Lung (tissue), 12 donors: ENCODE measurements around the gene EPHB1. TPM values are rescaled to one million over a fixed set of nuclear protein-coding genes. Genes with fewer than 3 reads are reported as not detected.
A peak's percentile ranks its signal among the peaks of the same experiment; 100 is the strongest.

ENCODE experiments used
- ATAC-seq: fragments of 200-7000 bp; cut with Tn5 transposase; one replicate; pipeline ENCODE4 v1.9.1; 2020; ENCODE audit warnings: moderate number of reproducible peaks; ENCODE audit not compliant: insufficient read depth, low FRiP score
- DNase-seq, 3 donors: peaks; one replicate each; pipeline ENCODE4 v3.0.0-alpha.2; 2013 to 2017
- H3K27ac ChIP-seq, 2 donors: one replicate each; pipeline ENCODE4 v1.5.1; 2013; ENCODE audit warnings: mild to moderate bottlenecking in 2 of 2, moderate library complexity in 2 of 2, control low read depth in 1 of 2, inconsistent platforms in 1 of 2, low read depth in 1 of 2, low read length in 1 of 2
- H3K27me3 ChIP-seq, 3 donors: one replicate each; pipeline ENCODE4 v1.5.1; 2013; ENCODE audit warnings: low read length in 2 of 3; ENCODE audit not compliant: control insufficient read depth in 3 of 3, insufficient read depth in 3 of 3
- H3K36me3 ChIP-seq, 4 donors: one replicate each; pipeline ENCODE4 v1.5.1; 2013; ENCODE audit warnings: low read length in 4 of 4, mild to moderate bottlenecking in 1 of 4, moderate library complexity in 1 of 4; ENCODE audit not compliant: control insufficient read depth in 4 of 4, insufficient read depth in 4 of 4
- H3K4me1 ChIP-seq, 5 donors: one replicate each; pipeline ENCODE4 v1.5.1; 2013; ENCODE audit warnings: low read length in 5 of 5, mild to moderate bottlenecking in 2 of 5, moderate library complexity in 1 of 5; ENCODE audit not compliant: control insufficient read depth in 5 of 5, insufficient read depth in 5 of 5
- H3K4me3 ChIP-seq: one replicate; pipeline ENCODE4 v1.5.1; 2013; ENCODE audit warnings: mild to moderate bottlenecking, control low read depth, moderate library complexity
- H3K9ac ChIP-seq, 2 donors: one replicate each; pipeline ENCODE4 v1.5.1; 2013; ENCODE audit warnings: low read length in 2 of 2, control low read depth in 1 of 2; ENCODE audit not compliant: insufficient read depth in 1 of 2
- H3K9me3 ChIP-seq, 4 donors: one replicate each; pipeline ENCODE4 v1.5.1; 2013; ENCODE audit warnings: low read length in 3 of 4, mild to moderate bottlenecking in 1 of 4, moderate library complexity in 1 of 4; ENCODE audit not compliant: control insufficient read depth in 4 of 4, insufficient read depth in 3 of 4
- WGBS, 2 donors: extraction: QIAGEN DNeasy Blood & Tissue Kit; methylation state at CpG; one replicate each; pipeline ENCODE4 v1.1.7; 2013; 5-methylcytosine and 5-hydroxymethylcytosine counted together
- polyA plus RNA-seq, 2 donors: library from polyadenylated mRNA; stranded (reverse); fragments of 200-250 nt; gene quantifications; one replicate each; pipeline ENCODE4 v1.2.1, GENCODE V29; 2013
- total RNA-seq, 2 donors: library from RNA; depleted of rRNA in 1 of 2; stranded (reverse); fragments of >200 nt in 1 of 2; gene quantifications; one replicate each; pipeline ENCODE4 v1.2.1, GENCODE V29; 2014 to 2021
- TF ChIP-seq, protein P1 (sequence below): IDR thresholded peaks from 2 replicates; pipeline ENCODE4 v1.5.1; 2012; ENCODE audit warnings: mild to moderate bottlenecking; ENCODE audit errors: control extremely low read depth, extremely low read depth
- donor health status: control.
- donor health status: control.
- donor health status: Bipolar disorder and iron deficiency.
- donor health status: healthy.
- donor health status: DM: yes; HTN: yes; CAD: no.

Gene EPHB1
- total and polyA plus RNA-seq, 4 donors = 0.30 to 6.3 (median 2.1) TPM

DNA sequence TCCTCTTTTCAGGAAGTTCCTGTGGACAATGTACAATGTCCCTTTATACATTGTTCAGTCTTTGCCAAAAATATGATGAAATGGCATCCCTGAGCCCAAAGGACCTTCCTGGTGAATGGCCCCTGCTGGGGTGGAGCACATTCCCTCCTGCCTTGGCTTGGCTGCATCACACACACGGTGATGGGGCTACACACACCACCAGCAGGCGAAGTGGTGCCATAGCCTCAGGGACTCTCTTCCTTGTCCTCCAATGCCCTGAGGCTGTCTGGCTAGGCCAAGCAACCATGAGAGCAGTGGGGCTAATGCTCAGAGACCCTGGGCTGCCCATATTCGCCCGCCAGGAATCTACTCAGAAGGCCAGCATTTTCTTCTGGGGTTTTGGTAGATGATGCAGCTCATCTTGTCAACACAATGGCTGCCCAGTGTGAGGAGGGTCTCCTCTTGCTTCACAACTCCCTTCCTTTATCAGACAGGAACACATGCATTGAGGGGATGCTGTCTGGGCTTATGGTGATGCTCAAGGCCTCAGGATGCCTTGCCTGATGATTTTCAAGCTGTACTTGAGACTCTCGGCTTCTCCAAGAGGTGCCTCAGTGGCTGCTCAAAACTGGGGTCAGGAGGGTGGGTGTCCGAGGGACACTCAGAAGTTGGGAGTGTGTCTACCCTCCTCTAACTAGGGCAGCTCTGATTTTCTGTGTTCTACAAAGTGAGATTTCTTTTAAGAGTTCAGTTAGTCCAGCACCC is 40.9 kb upstream of the EPHB1 start:
- TF ChIP-seq, protein P1, sequence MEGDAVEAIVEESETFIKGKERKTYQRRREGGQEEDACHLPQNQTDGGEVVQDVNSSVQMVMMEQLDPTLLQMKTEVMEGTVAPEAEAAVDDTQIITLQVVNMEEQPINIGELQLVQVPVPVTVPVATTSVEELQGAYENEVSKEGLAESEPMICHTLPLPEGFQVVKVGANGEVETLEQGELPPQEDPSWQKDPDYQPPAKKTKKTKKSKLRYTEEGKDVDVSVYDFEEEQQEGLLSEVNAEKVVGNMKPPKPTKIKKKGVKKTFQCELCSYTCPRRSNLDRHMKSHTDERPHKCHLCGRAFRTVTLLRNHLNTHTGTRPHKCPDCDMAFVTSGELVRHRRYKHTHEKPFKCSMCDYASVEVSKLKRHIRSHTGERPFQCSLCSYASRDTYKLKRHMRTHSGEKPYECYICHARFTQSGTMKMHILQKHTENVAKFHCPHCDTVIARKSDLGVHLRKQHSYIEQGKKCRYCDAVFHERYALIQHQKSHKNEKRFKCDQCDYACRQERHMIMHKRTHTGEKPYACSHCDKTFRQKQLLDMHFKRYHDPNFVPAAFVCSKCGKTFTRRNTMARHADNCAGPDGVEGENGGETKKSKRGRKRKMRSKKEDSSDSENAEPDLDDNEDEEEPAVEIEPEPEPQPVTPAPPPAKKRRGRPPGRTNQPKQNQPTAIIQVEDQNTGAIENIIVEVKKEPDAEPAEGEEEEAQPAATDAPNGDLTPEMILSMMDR = no peak
- no peaks in the 10 kb centered on the region for H3K9me3 ChIP-seq
- 66 to 70% methylated on average over 6 of the region's 6 CpGs for WGBS, 2 donors
- H3K9ac ChIP-seq = no peak overlapping the region
- ATAC-seq (no peak), DNase-seq (no peak)
- H3K36me3 ChIP-seq = no peaks in the 10 kb centered on the region
- no peaks in the 10 kb centered on the region for H3K4me1 ChIP-seq
- no peak overlapping the region for H3K27ac ChIP-seq
- H3K27me3 ChIP-seq = no peaks in the 10 kb centered on the region
- H3K4me3 ChIP-seq = no peak overlapping the region

DNA sequence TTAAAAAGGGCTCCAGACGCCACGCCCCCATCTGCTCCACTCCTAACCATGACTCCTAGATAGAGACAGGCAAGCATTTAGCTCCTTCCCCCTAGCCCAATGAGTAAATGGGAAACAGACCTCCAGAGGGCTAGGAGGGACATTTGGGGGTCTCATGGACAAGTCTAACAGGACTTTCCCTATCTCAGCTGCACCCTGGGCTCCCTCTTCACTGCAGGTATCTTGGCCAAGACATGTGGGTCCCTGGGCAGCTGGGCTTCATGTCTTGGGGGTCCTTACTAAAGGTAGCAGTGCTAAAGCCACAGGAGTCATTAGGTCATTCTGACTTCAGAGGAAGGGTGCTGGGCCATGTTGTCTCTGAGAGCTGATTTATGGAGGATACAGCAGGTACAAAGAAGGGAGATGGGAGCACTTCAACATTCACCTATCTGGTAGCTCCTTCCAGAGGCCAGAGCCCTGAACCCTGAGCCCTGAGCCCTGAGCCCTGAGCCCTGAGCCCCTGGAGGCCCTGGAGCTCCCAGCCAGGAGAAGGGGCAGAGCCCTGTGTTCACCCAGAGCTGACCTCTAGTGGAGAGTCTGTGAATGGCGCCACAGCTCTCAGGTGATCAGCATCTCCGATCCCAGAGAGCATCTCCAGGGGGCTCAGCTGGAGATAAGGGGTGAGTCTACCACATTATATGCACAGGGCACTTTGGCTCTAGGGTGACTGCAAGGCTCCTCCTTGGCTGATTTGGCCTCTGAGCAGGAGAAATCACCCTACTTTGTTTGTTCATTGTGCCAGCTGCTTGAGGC is 40.1 kb upstream of the EPHB1 start:
- Histone ChIP-seq H3K36me3 (no peaks in the 10 kb centered on the region), H3K9me3 (no peaks in the 10 kb centered on the region), H3K4me3 (no peak overlapping the region), H3K4me1 (no peaks in the 10 kb centered on the region), H3K27me3 (no peaks in the 10 kb centered on the region), H3K27ac (no peak overlapping the region), H3K9ac (no peak overlapping the region)
- TF ChIP-seq, protein P1 = no peak
- ATAC-seq (no peak), DNase-seq (peak in 1 of 3 donors; percentile 33)
- 45 to 50% methylated on average over 4 of the region's 4 CpGs for WGBS, 2 donors

DNA sequence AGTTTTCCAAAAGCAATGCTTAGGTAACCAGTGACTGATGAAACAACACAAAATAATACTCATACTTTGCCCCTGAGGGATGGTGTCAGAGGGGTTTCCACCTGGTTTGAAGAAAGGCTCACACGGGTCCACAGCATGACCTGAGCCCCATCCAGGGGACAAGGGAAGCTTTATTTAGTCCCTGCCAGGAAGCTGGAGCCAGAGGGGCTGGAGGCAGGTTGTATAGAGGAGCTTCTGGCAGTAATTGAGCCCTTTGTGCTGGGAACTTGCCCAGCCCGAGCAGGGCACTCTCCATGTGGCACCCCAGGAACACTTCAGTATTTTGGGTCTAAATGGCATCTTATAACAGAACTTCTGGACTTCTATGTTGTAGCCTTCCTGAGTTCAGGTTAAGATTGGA is 39.2 kb upstream of the EPHB1 start:
- Histone ChIP-seq H3K27ac (no peak overlapping the region), H3K27me3 (no peaks in the 10 kb centered on the region), H3K36me3 (no peaks in the 10 kb centered on the region), H3K4me1 (no peaks in the 10 kb centered on the region), H3K9ac (no peak overlapping the region), H3K9me3 (no peaks in the 10 kb centered on the region), H3K4me3 (no peak overlapping the region)
- DNase-seq = no peak
- TF ChIP-seq, protein P1 = no peak
- WGBS, 2 donors = 70 to 76% methylated on average over 2 of the region's 2 CpGs
- ATAC-seq = no peak
